Left lung (tissue), 10 donors: ENCODE data around the gene FBXO28. TPM values are rescaled to one million over a fixed set of nuclear protein-coding genes. Genes with fewer than 3 reads are reported as not detected.

Source experiments
- ATAC-seq: fragments of 200-7000 bp; cut with Tn5 transposase; one replicate; pipeline ENCODE4 v1.9.1; 2020; ENCODE audit warnings: moderate library complexity
- DNase-seq, 4 donors: peaks; one replicate each; pipeline ENCODE4 v3.0.0-alpha.2; 2013 to 2020
- H3K27ac ChIP-seq, 2 donors: fragments of 200-600 bp; sonication (generic) in 1 of 2; one replicate each; pipeline versions ENCODE4 v1.5.0 to v1.8.0; 2020 to 2021
- H3K27me3 ChIP-seq, 2 donors: fragments of 200-600 bp; sonication (generic) in 1 of 2; one replicate each; pipeline versions ENCODE4 v1.5.0 to v1.8.0; 2020 to 2021
- H3K36me3 ChIP-seq, 2 donors: fragments of 200-600 bp; sonication (generic) in 1 of 2; one replicate each; pipeline versions ENCODE4 v1.5.0 to v1.8.0; 2020 to 2021
- H3K4me1 ChIP-seq, 2 donors: fragments of 200-600 bp; one replicate each; pipeline ENCODE4 v1.8.0; 2021
- H3K4me3 ChIP-seq, 2 donors: fragments of 200-600 bp; sonication (generic) in 1 of 2; one replicate each; pipeline versions ENCODE4 v1.5.0 to v1.8.0; 2020 to 2021; ENCODE audit warnings: mild to moderate bottlenecking in 1 of 2
- H3K9me3 ChIP-seq, 2 donors: fragments of 200-600 bp; sonication (generic) in 1 of 2; one replicate each; pipeline versions ENCODE4 v1.5.0 to v1.8.0; 2020 to 2021
- CTCF ChIP-seq, 2 donors: fragments of 200-600 bp; sonication (generic) in 1 of 2; IDR thresholded peaks; one replicate each; pipeline versions ENCODE4 v1.5.0 to v1.8.0; 2021; ENCODE audit warnings: antibody characterized with exemption in 2 of 2
- intact Hi-C, 2 donors: fragments of 100-400 bp; cut with DNase I; formaldehyde crosslinking; loops; one replicate each; pipeline versions ENCODE4 v1.11.2 to v1.14.2; 2022
- polyA plus RNA-seq, 6 donors: library from polyadenylated mRNA; unstranded; fragments of 120-200 nt; gene quantifications; one replicate each; pipeline ENCODE4 v1.2.1, GENCODE V29; 2013; ENCODE audit not compliant: insufficient read length in 6 of 6
- total RNA-seq, 2 donors: library from RNA; stranded (reverse); fragmentation: NEBNext Ultra II Directional; extraction: Animal tissue kit (Norgen Biotek cat#: 25700); gene quantifications; one replicate each; pipeline ENCODE4 v1.2.1, GENCODE V29; 2021
- donor health status: DM: no; HTN: yes; CAD: no.
- donor health status: DM: no; HTN: no; CAD: no.

Gene FBXO28
- total and polyA plus RNA-seq, 8 donors: 26.7 to 33.6 (median 32.0) TPM

GRCh38 chr1:224196813-224197600, 83.1 kb downstream of the FBXO28 start:
- no peak for TF ChIP-seq CTCF (IDR thresholded peaks at IDR 0.05)
- no peak overlapping the region for H3K4me3 ChIP-seq
- no peaks in the 10 kb centered on the region for H3K9me3 ChIP-seq
- no peaks in the 10 kb centered on the region for H3K27me3 ChIP-seq
- DNase-seq (no peak), ATAC-seq (peak; percentile 17)
- intact Hi-C loops: no loop called here
- no peak overlapping the region for H3K27ac ChIP-seq
- peaks cover 0 to 30% of the 10 kb centered on the region in 2 donors for H3K36me3 ChIP-seq
- peaks cover 0 to 7% of the 10 kb centered on the region in 2 donors for H3K4me1 ChIP-seq

GRCh38 chr1:224198572-224198971, 84.7 kb downstream of the FBXO28 start:
- peaks cover 0 to 14% of the 10 kb centered on the region in 2 donors for H3K36me3 ChIP-seq
- intact Hi-C loops: no loop called here
- no peak overlapping the region for H3K4me3 ChIP-seq
- H3K4me1 ChIP-seq: peaks cover 3 to 10% of the 10 kb centered on the region in 2 donors
- no peak overlapping the region for H3K27ac ChIP-seq
- TF ChIP-seq CTCF (IDR thresholded peaks at IDR 0.05): no peak
- H3K9me3 ChIP-seq: no peaks in the 10 kb centered on the region
- DNase-seq (no peak), ATAC-seq (no peak)
- no peaks in the 10 kb centered on the region for H3K27me3 ChIP-seq

GRCh38 chr1:224199679-224200078, 85.8 kb downstream of the FBXO28 start:
- ATAC-seq (no peak), DNase-seq (no peak)
- peaks cover 0 to 6% of the 10 kb centered on the region in 2 donors for H3K36me3 ChIP-seq
- no peak overlapping the region for H3K27ac ChIP-seq
- H3K9me3 ChIP-seq: no peaks in the 10 kb centered on the region
- no peak overlapping the region for H3K4me3 ChIP-seq
- no peaks in the 10 kb centered on the region for H3K27me3 ChIP-seq
- intact Hi-C loops: no loop called here
- no peak for TF ChIP-seq CTCF (IDR thresholded peaks at IDR 0.05)
- H3K4me1 ChIP-seq: peaks cover 9 to 21% of the 10 kb centered on the region in 2 donors

GRCh38 chr1:224201383-224201782, 87.5 kb downstream of the FBXO28 start:
- Histone ChIP-seq H3K36me3 (no peaks in the 10 kb centered on the region), H3K27me3 (no peaks in the 10 kb centered on the region), H3K9me3 (no peaks in the 10 kb centered on the region), H3K4me3 (no peak overlapping the region), H3K4me1 (peaks cover 15 to 29% of the 10 kb centered on the region in 2 donors), H3K27ac (no peak overlapping the region)
- no peak for ATAC-seq
- intact Hi-C loops: no loop called here
- no peak for TF ChIP-seq CTCF (IDR thresholded peaks at IDR 0.05)
- DNase-seq: no peak

GRCh38 chr1:224201853-224202252, 87.9 kb downstream of the FBXO28 start:
- DNase-seq: no peak
- Histone ChIP-seq H3K9me3 (no peaks in the 10 kb centered on the region), H3K36me3 (no peaks in the 10 kb centered on the region), H3K4me3 (no peak overlapping the region), H3K27me3 (no peaks in the 10 kb centered on the region), H3K27ac (no peak overlapping the region), H3K4me1 (peaks cover 15 to 25% of the 10 kb centered on the region in 2 donors)
- no peak for ATAC-seq
- intact Hi-C loops: no loop called here
- TF ChIP-seq CTCF (IDR thresholded peaks at IDR 0.05): no peak
